Dendritic cell treated with granulocyte-macrophage colony-stimulating factor and Interleukin-4, amounts not matched to agents 40 ng/mL and 50 ng/mL, for 4 days (primary cell): ENCODE data around the gene CRYBA1.
"Not testable (repeated sequence)": the region's sequence is repeated elsewhere in the genome, so short reads cannot be mapped to it uniquely, and the experiment has no call there.

Source experiments
- H3K27ac Mint-ChIP-seq: one replicate; pipeline ENCODE4 v1.8.0; 2022; ENCODE audit warnings: mild to moderate bottlenecking, mixed read lengths
- H3K27me3 Mint-ChIP-seq: one replicate; pipeline ENCODE4 v1.8.0; 2022; ENCODE audit warnings: mild to moderate bottlenecking, mixed read lengths
- H3K36me3 Mint-ChIP-seq: one replicate; pipeline ENCODE4 v1.8.0; 2022; ENCODE audit warnings: low read depth, mixed read lengths
- H3K4me1 Mint-ChIP-seq: one replicate; pipeline ENCODE4 v1.8.0; 2022; ENCODE audit warnings: low read depth, mixed read lengths
- H3K4me3 Mint-ChIP-seq: one replicate; pipeline ENCODE4 v1.8.0; 2022; ENCODE audit warnings: mild to moderate bottlenecking, moderate library complexity, mixed read lengths
- H3K9me3 Mint-ChIP-seq: one replicate; pipeline ENCODE4 v1.8.0; 2022; ENCODE audit warnings: mixed read lengths
- intact Hi-C: fragments of 100-400 bp; cut with micrococcal nuclease; formaldehyde crosslinking; loops from one replicate; pipeline ENCODE4 v1.15.0; 2022

The CRYBA1 gene

DNA sequence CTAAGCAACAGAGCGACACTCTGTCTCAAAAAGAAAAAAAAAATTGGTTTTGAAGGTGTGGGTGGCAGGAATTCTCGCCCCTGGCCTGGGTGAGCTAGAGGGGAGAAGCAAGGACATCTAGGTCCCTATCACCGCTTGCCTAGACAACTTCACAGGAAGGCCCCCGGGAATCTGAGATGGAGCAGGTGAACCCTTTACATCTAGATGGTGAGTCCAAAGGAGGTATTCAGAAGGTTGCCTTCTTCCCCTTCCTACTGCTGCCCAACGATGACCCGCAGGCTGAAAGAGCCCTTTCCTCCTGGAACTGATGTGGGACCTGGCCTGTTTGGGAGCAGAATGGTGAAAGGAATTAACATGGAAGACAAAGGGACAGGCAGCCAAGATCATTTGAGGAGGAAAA, 1.3 kb upstream of the CRYBA1 start:
- intact Hi-C loops = no loop called here
- Mint-ChIP-seq H3K27me3 (no peaks in the 10 kb centered on the region), H3K9me3 (no peaks in the 10 kb centered on the region), H3K4me1 (peaks cover 38% of the 10 kb centered on the region), H3K4me3 (no peak overlapping the region), H3K36me3 (peaks cover 23% of the 10 kb centered on the region), H3K27ac (no peak overlapping the region)

DNA sequence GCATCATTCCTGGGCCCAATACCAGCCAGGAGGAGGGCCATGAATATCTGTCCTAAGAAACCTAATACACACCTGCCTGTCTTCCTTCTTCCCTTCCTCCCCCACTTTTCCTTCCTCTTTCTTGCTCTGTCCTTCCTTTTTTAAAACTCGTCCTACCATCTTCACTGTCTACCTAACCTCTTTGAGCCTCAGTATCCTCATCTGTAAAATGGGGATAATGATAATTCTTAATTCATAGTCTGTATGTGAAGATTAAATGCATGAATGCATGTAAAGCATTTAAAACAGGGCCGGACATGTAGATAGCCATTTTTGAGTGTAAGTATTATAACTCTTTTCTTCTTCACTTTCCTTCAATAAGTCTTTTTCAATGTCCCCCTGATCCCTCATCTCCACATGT, 560 bp downstream of the CRYBA1 start:
- Mint-ChIP-seq H3K4me3 (no peak overlapping the region), H3K27ac (no peak overlapping the region), H3K27me3 (no peaks in the 10 kb centered on the region), H3K4me1 (peaks cover 29% of the 10 kb centered on the region), H3K36me3 (peaks cover 41% of the 10 kb centered on the region), H3K9me3 (no peaks in the 10 kb centered on the region)
- intact Hi-C loops = no loop called here

DNA sequence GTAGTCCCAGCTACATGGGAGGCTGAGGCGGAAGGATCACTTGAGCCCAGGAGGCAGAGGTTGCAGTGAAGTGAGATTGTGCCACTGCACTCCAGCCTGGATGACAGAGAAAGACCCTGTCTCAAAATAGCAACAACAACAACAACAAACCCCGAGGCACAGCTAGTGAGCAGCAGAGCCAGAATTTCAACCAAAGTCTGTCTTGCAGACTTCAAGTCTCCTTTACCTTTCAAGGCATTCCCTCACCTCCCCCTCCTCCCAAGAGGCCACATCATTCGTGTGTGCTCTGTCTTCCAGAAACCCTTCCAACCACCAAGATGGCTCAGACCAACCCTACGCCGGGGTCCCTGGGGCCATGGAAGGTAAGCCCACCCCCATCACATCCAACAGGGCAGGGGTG, 2.2 kb downstream of the CRYBA1 start:
- Mint-ChIP-seq H3K27me3 (no peaks in the 10 kb centered on the region), H3K27ac (peak overlapping the region; percentile 48), H3K4me3 (no peak overlapping the region), H3K4me1 (peaks cover 35% of the 10 kb centered on the region), H3K36me3 (peaks cover 55% of the 10 kb centered on the region), H3K9me3 (no peaks in the 10 kb centered on the region)
- intact Hi-C loops = no loop called here

GRCh38 chr17:29250666-29251065, 4.0 kb downstream of the CRYBA1 start:
- peaks cover 40% of the 10 kb centered on the region for H3K4me1 Mint-ChIP-seq
- H3K27ac Mint-ChIP-seq = no peak overlapping the region
- no peaks in the 10 kb centered on the region for H3K27me3 Mint-ChIP-seq
- H3K9me3 Mint-ChIP-seq = no peaks in the 10 kb centered on the region
- H3K36me3 Mint-ChIP-seq = peaks cover 62% of the 10 kb centered on the region
- no peak overlapping the region for H3K4me3 Mint-ChIP-seq
- intact Hi-C loops = no loop called here

GRCh38 chr17:29251184-29251583, 4.5 kb downstream of the CRYBA1 start:
- Mint-ChIP-seq H3K4me1 (peaks cover 45% of the 10 kb centered on the region), H3K4me3 (no peak overlapping the region), H3K9me3 (no peaks in the 10 kb centered on the region), H3K27me3 (no peaks in the 10 kb centered on the region), H3K27ac (no peak overlapping the region), H3K36me3 (peaks cover 62% of the 10 kb centered on the region)
- intact Hi-C loops = no loop called here

GRCh38 chr17:29252101-29252791, 5.6 kb downstream of the CRYBA1 start:
- Mint-ChIP-seq H3K27me3 (no peaks in the 10 kb centered on the region), H3K27ac (no peak overlapping the region), H3K9me3 (no peaks in the 10 kb centered on the region), H3K4me1 (peaks cover 40% of the 10 kb centered on the region), H3K4me3 (no peak overlapping the region), H3K36me3 (peaks cover 68% of the 10 kb centered on the region)
- intact Hi-C loops = no loop called here

DNA sequence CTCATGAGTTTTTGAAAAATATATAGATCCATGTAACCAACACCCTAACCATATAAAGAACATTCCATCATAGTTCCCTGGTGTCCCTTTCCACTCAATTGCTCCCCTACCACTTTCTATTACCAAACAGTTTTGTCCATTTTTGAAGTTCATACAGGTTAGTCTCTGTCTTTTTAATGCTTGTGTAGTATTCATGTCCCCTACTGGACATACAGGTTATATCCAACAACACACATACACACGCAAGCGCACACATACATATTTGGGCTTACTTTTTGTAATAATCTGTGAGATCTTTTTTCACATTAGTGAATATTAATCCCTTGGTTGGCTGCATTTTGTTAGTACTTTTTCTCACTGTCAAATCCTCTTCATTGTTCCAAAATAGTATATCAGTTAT, 6.4 kb downstream of the CRYBA1 start:
- H3K27ac Mint-ChIP-seq = no peak overlapping the region
- H3K36me3 Mint-ChIP-seq = peaks cover 76% of the 10 kb centered on the region
- intact Hi-C loops = no loop called here
- H3K27me3 Mint-ChIP-seq = no peaks in the 10 kb centered on the region
- H3K9me3 Mint-ChIP-seq = no peaks in the 10 kb centered on the region
- H3K4me1 Mint-ChIP-seq = peaks cover 38% of the 10 kb centered on the region
- no peak overlapping the region for H3K4me3 Mint-ChIP-seq

GRCh38 chr17:29255926-29256522, 9.4 kb downstream of the CRYBA1 start:
- peaks cover 53% of the 10 kb centered on the region for H3K4me1 Mint-ChIP-seq
- H3K9me3 Mint-ChIP-seq = no peaks in the 10 kb centered on the region
- H3K4me3 Mint-ChIP-seq = no peak overlapping the region
- intact Hi-C loops = no loop called here
- H3K27me3 Mint-ChIP-seq = no peaks in the 10 kb centered on the region
- H3K36me3 Mint-ChIP-seq = peaks cover 80% of the 10 kb centered on the region
- no peak overlapping the region for H3K27ac Mint-ChIP-seq

GRCh38 chr17:29256735-29257466, 10.2 kb downstream of the CRYBA1 start:
- Mint-ChIP-seq H3K36me3 (peaks cover 80% of the 10 kb centered on the region), H3K27me3 (no peaks in the 10 kb centered on the region), H3K27ac (peak overlapping the region; percentile 56), H3K4me1 (peaks cover 56% of the 10 kb centered on the region), H3K9me3 (no peaks in the 10 kb centered on the region), H3K4me3 (no peak overlapping the region)
- intact Hi-C loops = no loop called here

GRCh38 chr17:29257756-29258155, 11.1 kb downstream of the CRYBA1 start:
- intact Hi-C loops = no loop called here
- Mint-ChIP-seq H3K27ac (peak overlapping the region; percentile 56), H3K4me3 (no peak overlapping the region), H3K36me3 (peaks cover 80% of the 10 kb centered on the region), H3K9me3 (no peaks in the 10 kb centered on the region), H3K27me3 (no peaks in the 10 kb centered on the region), H3K4me1 (peaks cover 53% of the 10 kb centered on the region)

DNA sequence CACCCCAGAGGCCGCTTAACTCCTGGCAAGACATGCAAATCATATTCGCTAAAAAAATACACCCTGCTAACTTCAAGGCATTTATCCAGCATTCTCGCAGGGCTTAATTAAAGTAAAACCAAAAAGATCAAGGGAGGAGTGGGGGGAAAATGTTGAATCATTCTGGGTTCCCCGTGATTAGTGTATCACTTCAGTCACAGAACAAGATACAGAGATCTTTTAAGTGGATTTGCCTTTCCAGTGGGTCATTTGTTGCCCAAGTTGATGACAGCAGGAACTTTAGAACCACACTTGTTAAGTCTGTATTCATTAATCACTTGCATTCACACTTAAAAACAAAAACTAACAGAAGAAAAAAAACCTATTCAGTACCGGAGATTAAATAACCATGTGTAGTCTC, 17.3 kb downstream of the CRYBA1 start:
- H3K9me3 Mint-ChIP-seq = no peaks in the 10 kb centered on the region
- peaks cover 98% of the 10 kb centered on the region for H3K36me3 Mint-ChIP-seq
- intact Hi-C loops = no loop called here
- no peaks in the 10 kb centered on the region for H3K27me3 Mint-ChIP-seq
- H3K27ac Mint-ChIP-seq = no peak overlapping the region
- no peak overlapping the region for H3K4me3 Mint-ChIP-seq
- peaks cover 28% of the 10 kb centered on the region for H3K4me1 Mint-ChIP-seq

DNA sequence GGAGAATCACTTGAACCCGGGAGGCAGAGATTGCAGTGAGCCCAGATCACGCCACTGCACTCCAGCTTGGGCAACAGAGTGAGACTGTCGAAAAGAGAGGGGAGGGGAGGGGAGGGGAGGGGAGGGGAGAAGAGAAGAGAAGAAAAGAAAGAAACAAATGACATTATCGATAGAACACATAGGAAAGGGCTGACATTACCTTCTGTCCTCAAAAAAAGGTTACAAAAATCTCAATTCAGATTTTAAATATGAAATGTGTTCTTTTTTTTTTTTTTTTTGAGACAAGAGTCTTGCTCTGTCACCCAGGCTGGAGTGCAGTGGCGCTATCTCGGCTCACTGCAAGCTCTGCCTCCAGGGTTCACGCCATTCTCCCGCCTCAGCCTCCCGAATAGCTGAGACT, 25.3 kb downstream of the CRYBA1 start:
- H3K9me3 Mint-ChIP-seq, H3K27ac Mint-ChIP-seq, intact Hi-C loops, H3K27me3 Mint-ChIP-seq, H3K4me3 Mint-ChIP-seq: not testable (repeated sequence)
- Mint-ChIP-seq H3K4me1 (peaks cover 40% of the 10 kb centered on the region), H3K36me3 (peaks cover 100% of the 10 kb centered on the region)

DNA sequence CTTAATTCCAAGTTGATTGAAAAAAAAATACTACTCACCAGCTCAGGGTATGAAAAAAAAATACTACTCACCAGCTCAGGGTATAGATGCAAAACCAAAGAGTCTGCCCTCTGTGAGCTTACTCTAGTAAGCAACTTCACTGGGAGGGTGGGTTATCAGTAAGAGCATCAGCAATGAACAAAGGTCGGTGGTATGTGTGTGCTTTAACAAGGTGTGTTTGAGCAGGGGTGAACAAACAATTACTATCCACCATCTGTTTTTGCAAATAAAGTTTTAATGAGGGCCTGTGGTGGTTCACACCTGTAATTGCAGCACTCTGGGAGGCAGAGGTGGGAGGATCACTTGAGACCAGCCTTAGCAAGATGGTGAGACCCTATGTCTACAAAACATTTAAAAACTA, 27.3 kb downstream of the CRYBA1 start:
- Mint-ChIP-seq H3K36me3 (peaks cover 100% of the 10 kb centered on the region), H3K4me1 (peaks cover 54% of the 10 kb centered on the region), H3K27ac (no peak overlapping the region), H3K4me3 (no peak overlapping the region), H3K9me3 (no peaks in the 10 kb centered on the region), H3K27me3 (no peaks in the 10 kb centered on the region)
- intact Hi-C loops = no loop called here

DNA sequence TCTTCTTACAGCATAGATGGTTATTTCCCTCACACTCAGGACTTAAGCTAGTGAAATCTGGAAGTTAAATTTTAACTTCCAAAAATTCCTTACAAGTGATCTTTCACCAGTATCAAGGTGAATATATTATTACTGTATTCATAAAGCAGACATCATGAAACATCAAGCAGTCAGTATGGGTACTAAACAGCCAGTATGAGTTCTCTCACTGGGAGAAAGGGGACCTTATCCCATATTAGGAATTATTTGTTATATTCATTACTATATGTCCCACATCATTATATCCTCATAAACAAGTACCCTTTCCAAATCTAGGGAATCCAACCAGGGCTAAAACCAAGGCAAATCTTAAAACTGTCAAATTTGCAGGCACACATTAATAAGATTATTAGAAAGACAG, 32.0 kb downstream of the CRYBA1 start:
- Mint-ChIP-seq H3K36me3 (peaks cover 100% of the 10 kb centered on the region), H3K4me1 (peaks cover 60% of the 10 kb centered on the region), H3K9me3 (peaks cover 9% of the 10 kb centered on the region), H3K4me3 (no peak overlapping the region), H3K27ac (no peak overlapping the region), H3K27me3 (no peaks in the 10 kb centered on the region)
- intact Hi-C loops = no loop called here
